Measurements from ENCODE around the gene GJA10. TPM values are rescaled to one million over a fixed set of nuclear protein-coding genes. Genes with fewer than 3 reads are reported as not detected.

Gene GJA10
- total RNA-seq, 1 donor from 2014 or later = not detected

DNA sequence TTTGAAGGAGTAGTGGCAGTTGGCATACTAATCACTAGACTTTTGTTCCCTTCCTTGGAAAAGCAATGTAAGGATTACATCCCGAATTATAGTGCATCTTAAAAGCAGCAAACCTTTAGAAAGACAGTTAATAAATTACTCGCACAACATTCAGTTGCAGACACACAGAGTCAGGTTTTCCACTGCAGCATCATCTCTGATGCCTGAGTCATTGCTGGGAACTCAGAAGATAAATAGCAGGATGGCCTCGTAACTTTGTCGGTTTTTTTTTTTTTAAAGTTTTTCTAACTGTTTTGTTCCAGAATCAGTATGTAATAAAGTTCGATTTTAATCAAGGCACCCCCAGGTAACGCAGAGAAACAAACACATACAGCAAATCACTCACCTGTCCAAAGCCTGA is 34.3 kb downstream of the GJA10 start:
- H3K4me3 Mint-ChIP-seq (ENCODE audit: unreplicated experiment) = no peak overlapping the region
- H3K9me3 Mint-ChIP-seq (ENCODE audit: unreplicated experiment) = peaks cover 3% of the 10 kb centered on the region
- TF ChIP-seq, protein P1, sequence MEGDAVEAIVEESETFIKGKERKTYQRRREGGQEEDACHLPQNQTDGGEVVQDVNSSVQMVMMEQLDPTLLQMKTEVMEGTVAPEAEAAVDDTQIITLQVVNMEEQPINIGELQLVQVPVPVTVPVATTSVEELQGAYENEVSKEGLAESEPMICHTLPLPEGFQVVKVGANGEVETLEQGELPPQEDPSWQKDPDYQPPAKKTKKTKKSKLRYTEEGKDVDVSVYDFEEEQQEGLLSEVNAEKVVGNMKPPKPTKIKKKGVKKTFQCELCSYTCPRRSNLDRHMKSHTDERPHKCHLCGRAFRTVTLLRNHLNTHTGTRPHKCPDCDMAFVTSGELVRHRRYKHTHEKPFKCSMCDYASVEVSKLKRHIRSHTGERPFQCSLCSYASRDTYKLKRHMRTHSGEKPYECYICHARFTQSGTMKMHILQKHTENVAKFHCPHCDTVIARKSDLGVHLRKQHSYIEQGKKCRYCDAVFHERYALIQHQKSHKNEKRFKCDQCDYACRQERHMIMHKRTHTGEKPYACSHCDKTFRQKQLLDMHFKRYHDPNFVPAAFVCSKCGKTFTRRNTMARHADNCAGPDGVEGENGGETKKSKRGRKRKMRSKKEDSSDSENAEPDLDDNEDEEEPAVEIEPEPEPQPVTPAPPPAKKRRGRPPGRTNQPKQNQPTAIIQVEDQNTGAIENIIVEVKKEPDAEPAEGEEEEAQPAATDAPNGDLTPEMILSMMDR (IDR thresholded peaks at IDR 0.05; ENCODE audit: partially characterized antibody, unreplicated experiment) = no peak
- no peak for DNase-seq
- H3K27ac Mint-ChIP-seq (ENCODE audit: unreplicated experiment) = no peak overlapping the region
- peaks cover 20% of the 10 kb centered on the region for H3K36me3 Mint-ChIP-seq (ENCODE audit: unreplicated experiment)
- H3K27me3 Mint-ChIP-seq (ENCODE audit: unreplicated experiment) = peaks cover 10% of the 10 kb centered on the region
- H3K4me1 Mint-ChIP-seq (ENCODE audit: low read depth, unreplicated experiment) = peaks cover 6% of the 10 kb centered on the region

DNA sequence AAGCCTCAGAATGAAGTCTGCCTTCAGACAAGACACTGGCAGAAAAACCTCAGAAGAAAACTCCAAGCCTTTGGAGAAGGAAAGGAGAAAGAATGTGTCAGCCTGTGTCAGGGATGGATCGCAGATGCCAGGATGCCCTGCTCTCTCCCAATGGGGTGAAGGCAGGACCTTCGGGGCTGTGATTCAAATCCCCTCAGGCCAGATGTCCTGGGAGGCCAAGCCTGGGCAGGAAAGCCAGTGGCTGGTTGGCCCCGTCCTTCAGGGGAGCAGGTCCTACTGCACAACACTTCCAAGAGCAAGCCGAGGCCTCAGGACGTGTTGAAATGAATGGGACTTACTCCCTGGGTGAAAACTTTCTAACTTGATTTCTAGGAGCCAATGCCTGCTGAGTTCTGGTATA is 36.5 kb downstream of the GJA10 start:
- no peak overlapping the region for H3K4me3 Mint-ChIP-seq (ENCODE audit: unreplicated experiment)
- no peak for DNase-seq

DNA sequence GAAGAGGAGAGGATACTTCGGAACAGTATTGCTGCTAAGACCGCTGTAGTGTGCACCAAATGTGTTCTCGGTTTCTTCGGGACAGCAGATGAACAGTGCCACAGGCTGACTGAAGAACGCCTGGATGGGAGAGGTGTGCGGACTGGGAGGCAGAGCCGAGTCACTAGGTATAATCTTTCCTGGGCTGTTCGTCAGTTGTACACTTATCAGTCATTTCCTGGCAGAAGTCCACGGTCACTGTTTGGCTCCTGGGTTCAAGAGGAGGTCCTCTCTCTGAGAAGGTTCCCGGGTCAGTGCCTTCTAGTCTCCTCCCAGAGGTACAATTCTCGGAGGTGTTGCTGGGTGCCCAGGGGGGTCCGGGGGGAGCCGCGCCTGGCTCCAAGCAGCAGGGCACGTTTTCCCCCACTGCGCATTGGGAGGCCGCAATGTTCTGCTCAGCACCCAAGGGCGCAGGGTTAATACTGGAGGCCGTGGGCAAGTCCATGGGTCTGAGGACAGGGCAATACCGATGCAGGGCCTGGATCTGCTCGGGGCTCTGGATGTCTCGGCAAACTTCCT is 38.1 kb downstream of the GJA10 start:
- TF ChIP-seq, protein P1 (IDR thresholded peaks at IDR 0.05; ENCODE audit: partially characterized antibody, unreplicated experiment) = no peak
- peaks cover under 1% of the 10 kb centered on the region for H3K4me1 Mint-ChIP-seq (ENCODE audit: low read depth, unreplicated experiment)
- DNase-seq = no peak
- H3K36me3 Mint-ChIP-seq (ENCODE audit: unreplicated experiment) = peaks cover 19% of the 10 kb centered on the region
- peaks cover 4% of the 10 kb centered on the region for H3K27me3 Mint-ChIP-seq (ENCODE audit: unreplicated experiment)
- no peak overlapping the region for H3K27ac Mint-ChIP-seq (ENCODE audit: unreplicated experiment)
- peaks cover 2% of the 10 kb centered on the region for H3K9me3 Mint-ChIP-seq (ENCODE audit: unreplicated experiment)
- H3K4me3 Mint-ChIP-seq (ENCODE audit: unreplicated experiment) = no peak overlapping the region

More for the DNA sequence above, 36.5 kb downstream of the GJA10 start:
- Mint-ChIP-seq H3K27me3 (ENCODE audit: unreplicated experiment) (peaks cover 4% of the 10 kb centered on the region), H3K9me3 (ENCODE audit: unreplicated experiment) (no peaks in the 10 kb centered on the region), H3K27ac (ENCODE audit: unreplicated experiment) (no peak overlapping the region), H3K36me3 (ENCODE audit: unreplicated experiment) (peaks cover 8% of the 10 kb centered on the region), H3K4me1 (ENCODE audit: low read depth, unreplicated experiment) (peaks cover 3% of the 10 kb centered on the region)
- TF ChIP-seq, protein P1 (IDR thresholded peaks at IDR 0.05; ENCODE audit: partially characterized antibody, unreplicated experiment) = no peak

DNA sequence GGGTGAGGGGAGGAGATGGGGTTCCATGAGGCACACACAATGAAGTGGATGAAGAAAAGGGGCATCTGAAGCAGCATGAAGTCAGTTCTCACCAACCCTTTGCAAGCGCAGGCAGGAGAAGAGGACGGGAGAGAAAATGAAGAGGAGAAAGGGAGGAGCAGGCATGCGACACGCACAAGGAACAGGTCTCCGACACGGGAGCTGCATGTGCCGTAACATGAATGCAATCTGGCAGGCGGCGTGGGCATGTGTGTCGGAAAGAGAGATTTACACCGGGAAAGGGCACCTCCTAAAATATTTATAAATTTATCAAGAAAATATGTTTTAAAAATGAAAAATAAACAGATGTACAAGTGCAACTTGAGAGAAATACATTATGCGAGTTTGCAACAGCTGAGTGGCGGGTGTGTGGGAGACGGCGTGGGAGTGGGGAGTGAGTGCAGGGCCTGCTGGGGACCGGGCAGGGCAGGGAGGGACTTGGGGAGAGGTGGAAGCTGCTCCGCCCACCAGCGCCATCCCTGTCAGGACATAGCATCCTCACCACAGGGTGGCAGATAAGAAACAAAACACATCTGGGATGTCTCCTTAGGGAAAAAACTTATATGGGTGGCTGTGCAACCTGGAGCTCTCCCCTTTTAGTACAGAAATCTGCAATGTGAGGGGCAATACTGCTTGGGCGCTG is 40.6 kb downstream of the GJA10 start:
- Mint-ChIP-seq H3K4me1 (ENCODE audit: low read depth, unreplicated experiment) (no peaks in the 10 kb centered on the region), H3K27me3 (ENCODE audit: unreplicated experiment) (peaks cover 5% of the 10 kb centered on the region), H3K27ac (ENCODE audit: unreplicated experiment) (no peak overlapping the region), H3K4me3 (ENCODE audit: unreplicated experiment) (no peak overlapping the region), H3K9me3 (ENCODE audit: unreplicated experiment) (peaks cover 2% of the 10 kb centered on the region), H3K36me3 (ENCODE audit: unreplicated experiment) (peaks cover 19% of the 10 kb centered on the region)
- DNase-seq = no peak
- TF ChIP-seq, protein P1 (IDR thresholded peaks at IDR 0.05; ENCODE audit: partially characterized antibody, unreplicated experiment) = no peak

DNA sequence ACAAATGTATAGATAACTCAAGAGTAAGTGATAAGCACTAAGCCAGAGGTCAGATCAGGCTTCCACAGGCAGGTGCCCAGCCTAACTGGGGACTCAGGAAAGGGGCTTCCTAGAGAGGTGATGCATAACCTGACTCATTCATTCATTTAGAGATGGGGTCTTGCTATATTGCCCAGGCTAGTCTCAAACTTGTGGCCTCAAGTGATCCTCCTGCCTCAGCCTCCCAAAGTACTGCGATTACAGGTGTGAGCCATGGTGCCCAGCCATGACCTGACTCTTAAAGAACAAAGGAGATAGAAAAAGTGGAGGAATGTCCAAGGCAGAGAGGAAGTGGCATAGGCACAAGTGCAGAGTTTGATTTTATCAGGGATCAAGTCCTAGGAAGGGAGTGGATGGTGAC is 41.9 kb downstream of the GJA10 start:
- peaks cover 9% of the 10 kb centered on the region for H3K27me3 Mint-ChIP-seq (ENCODE audit: unreplicated experiment)
- peaks cover 4% of the 10 kb centered on the region for H3K9me3 Mint-ChIP-seq (ENCODE audit: unreplicated experiment)
- H3K36me3 Mint-ChIP-seq (ENCODE audit: unreplicated experiment) = peaks cover 19% of the 10 kb centered on the region
- TF ChIP-seq, protein P1 (IDR thresholded peaks at IDR 0.05; ENCODE audit: partially characterized antibody, unreplicated experiment) = no peak
- DNase-seq = no peak
- H3K4me3 Mint-ChIP-seq (ENCODE audit: unreplicated experiment) = no peak overlapping the region
- peaks cover 9% of the 10 kb centered on the region for H3K4me1 Mint-ChIP-seq (ENCODE audit: low read depth, unreplicated experiment)
- no peak overlapping the region for H3K27ac Mint-ChIP-seq (ENCODE audit: unreplicated experiment)
